Activated CD4-positive, alpha-beta T cell treated with anti-CD3 and anti-CD28 coated beads for 4 hours (primary cell): Measurements from ENCODE around the gene LPCAT3.

Experiments
- DNase-seq, 2 donors: peaks; one replicate each; pipeline ENCODE4 v3.0.0-alpha.2; 2020

LPCAT3 gene

DNA sequence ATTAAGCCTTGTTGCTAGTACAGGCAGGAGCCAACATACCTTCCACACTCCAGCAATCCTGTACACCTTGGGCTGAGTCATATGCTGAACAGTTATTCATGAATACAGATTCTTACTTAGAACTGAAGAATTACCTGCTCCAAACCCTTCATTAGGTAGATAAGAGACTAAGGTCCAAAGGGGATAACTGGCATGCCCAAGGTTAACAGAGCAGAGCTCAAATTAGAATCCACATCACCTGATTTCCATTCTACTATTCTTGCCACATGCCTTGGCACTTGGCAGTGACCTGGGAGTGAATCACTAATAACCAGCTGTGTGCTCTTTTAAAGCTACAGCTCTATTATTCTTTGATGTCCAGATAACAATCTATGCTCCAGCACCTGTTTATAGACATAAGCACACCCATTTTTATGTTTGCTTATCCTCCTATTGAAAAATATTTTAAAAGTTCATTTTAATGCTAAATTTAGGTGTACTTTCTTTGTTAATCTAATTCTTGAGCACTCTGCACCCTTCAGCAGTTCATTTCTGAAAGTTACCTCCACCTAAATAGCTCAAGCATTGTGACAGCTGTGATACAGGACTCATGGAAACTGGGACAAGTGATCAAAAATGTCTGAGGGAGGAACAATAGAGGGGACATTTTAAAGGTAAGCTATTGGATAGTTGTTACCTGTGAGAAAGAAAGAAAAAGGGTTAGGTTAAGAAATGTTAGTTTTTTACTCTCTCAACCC is 19.4 kb downstream of the LPCAT3 start:
- DNase-seq: no peak

- no peak for DNase-seq
Observed at GRCh38 chr12:6996040-6996441, 22.2 kb downstream of the LPCAT3 start.

DNA sequence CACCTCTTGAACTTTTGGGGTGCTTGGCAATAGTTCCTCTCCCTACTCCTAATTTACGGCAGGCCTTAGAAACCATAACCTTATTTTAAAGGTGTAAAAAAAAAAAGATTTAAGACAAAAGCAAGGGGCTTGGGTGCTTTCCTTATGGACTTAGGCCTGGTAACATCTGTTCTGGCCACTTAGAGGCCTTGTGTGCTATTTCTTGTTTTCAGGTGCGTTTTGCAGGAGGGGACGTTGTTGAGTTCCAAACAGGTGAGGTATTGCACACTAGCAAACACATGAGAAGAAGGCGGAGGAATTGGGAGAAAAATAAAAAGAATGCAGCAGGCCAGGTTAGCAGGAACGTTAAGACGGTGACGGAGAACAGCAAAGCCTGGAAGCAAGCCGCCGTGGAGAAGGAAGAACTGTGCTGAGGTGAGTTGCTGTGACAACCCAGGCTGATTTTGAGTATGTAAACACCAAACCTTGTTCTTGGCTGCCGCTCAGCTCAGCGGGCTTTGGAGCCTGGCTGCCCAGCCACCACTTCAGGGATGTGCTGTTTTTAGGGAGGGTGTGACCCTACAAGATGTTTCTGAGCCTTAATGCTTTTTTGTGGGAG is 30.2 kb downstream of the LPCAT3 start:
- no peak for DNase-seq

DNA sequence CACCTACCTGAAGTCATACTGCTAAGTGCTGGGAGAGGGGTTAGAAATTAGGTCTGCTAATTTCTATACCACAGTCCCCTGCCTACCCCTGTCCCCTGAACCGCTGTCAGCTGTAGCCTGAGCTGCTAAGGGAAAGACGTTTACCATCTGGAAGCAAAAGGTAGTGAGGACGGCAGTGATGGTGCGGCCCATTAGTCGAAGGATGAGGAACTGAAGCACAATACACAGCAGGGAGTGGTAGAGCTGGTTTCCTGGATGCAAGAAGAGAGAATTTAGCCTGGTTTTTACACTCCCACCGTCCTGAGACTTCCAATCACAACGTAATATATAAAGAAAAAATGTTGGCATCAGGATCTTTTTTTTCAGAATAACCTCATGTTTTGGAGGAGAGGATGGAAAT is 35.7 kb downstream of the LPCAT3 start:
- DNase-seq: no peak

DNA sequence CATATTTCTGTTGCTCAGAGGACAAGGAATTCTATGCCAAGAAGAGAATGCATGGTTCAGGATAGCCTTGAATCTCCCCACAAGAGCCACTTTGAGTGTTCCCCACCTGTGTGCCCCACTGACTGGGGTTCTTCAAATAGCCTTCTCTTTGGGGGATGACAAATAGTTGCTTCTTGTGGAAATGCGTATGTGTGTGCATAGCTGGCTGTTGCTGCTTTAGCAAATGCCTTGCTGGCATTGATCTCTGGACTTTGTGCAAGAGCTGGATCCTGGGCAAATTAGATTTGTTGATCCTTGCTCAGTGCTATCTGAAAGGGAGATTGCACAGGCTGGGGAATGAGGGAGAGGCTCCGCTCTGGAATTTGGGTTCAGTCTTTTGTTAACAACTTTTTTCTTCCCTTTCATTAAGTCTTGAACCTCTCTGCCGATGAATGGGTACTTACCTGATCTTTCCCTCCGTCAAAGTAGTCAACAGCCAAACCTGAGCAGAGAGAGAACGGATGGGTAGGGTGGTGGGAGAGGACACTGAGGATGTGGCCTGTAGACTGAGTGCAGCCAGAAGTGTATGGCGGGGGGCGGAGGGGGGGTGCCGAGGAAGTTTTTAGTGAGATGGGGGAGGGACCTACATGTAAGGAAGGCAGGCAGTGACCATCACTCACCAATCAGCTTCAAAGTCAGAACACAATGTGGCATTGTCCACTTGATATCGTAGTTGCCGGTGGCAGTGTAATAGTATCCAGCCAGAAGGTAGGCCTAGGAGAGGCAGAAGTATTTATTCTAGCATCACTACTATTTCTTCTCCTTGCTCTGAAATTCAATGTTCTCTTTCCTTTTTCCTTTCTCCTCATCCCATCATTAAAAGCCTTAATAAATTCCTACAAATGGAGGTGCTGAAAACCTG is 36.9 kb downstream of the LPCAT3 start:
- no peak for DNase-seq

DNA sequence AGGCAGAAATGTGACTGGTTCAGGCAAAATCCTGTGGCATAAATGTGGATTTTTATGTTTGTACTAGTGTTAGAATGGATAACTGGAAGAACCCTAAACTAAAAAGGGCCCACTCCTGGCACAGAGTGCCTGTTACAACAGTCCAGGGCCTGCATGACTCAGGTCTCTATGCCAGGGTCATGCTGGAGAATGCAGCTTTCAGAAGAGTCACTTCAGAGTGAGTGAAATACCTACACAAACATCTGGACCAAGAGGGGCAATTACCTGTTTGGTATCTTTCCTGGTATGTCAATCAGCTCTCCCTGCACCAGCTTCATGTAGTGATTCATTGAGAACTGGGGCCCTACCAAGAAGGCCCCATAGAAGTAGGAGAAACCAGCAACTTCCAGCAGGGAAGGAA is 37.5 kb downstream of the LPCAT3 start:
- no peak for DNase-seq

- no peak for DNase-seq
Observed at GRCh38 chr12:6980075-6980474, 38.2 kb downstream of the LPCAT3 start.

DNA sequence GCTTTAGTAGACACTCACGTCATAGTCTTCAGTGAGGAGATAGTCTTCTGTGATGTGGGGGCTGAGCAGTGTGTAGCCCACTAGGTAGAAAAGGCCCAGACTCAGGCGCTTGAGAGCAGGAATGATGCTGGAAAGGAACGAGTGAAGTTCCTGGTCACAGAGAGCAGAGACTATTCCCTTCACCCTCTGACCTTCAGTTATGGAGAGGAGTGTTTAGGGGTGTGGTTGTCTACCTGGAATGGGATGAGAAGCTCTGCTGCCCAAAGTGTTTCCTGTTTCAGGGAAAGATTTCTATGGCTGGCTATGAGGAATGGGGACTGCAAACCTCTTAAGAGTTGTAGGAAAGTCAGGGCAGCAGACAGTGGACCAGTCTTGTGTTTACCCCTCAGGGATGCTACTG is 38.8 kb downstream of the LPCAT3 start:
- no peak for DNase-seq

- no peak for DNase-seq
Observed at GRCh38 chr12:6979021-6979420, 39.3 kb downstream of the LPCAT3 start.

DNA sequence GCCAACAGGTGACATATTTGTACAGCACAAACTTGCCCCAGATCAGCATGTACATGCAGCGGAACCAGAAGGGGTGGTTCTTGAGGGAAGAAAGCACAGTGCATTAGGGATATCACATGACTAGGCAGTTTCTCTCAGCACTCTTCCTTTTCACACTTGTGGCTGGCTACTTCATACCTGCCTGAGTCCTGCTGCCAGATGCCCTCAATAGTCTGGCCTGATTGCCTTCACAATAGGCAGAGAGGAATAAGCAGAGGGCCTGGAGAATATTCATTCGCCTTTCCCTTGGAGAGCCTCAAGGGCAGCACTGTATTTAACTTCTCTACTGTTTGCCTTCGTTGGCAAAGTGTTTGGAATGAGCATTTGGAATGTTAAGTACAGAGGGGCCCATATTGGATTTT is 39.7 kb downstream of the LPCAT3 start:
- DNase-seq: no peak

DNA sequence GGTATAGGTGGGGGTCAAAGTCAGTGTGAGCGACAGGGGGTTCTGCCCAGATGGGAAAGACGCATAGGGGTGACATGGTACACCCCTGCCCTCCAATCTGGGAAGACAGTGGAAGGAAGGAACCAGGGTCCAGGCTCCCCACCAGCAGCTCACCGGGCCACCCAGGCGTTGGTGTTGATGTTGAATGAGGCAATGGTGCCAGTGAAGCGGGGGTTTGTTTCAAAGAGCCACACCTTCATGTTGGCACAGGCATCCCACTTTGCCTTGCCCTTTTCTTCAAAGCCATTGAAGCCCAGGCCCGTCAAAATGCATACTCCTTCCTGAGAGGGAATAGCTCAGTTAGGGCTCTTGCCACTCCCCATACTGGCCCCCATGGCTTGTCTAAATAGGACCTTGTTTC is 40.1 kb downstream of the LPCAT3 start:
- no peak for DNase-seq

DNA sequence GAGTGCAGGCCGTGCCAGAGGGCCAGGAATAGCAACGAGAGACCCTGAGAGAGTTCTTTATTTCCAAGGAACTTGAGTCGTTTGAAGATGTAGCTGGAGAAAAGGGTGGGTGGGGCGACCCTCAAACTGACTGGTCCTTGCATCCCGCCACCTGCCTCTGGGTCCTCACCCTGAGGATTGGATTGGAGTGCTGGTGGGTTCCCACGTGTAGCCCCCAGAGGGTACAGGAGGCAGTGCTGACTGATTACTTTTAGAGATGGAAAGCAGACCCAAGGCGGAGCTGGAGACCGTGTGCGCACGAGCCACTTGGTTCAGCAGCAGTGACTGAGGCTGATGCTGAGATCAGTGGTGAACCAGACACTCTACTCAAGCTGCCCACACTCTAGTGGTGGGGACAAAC is 40.6 kb downstream of the LPCAT3 start:
- DNase-seq: no peak

DNA sequence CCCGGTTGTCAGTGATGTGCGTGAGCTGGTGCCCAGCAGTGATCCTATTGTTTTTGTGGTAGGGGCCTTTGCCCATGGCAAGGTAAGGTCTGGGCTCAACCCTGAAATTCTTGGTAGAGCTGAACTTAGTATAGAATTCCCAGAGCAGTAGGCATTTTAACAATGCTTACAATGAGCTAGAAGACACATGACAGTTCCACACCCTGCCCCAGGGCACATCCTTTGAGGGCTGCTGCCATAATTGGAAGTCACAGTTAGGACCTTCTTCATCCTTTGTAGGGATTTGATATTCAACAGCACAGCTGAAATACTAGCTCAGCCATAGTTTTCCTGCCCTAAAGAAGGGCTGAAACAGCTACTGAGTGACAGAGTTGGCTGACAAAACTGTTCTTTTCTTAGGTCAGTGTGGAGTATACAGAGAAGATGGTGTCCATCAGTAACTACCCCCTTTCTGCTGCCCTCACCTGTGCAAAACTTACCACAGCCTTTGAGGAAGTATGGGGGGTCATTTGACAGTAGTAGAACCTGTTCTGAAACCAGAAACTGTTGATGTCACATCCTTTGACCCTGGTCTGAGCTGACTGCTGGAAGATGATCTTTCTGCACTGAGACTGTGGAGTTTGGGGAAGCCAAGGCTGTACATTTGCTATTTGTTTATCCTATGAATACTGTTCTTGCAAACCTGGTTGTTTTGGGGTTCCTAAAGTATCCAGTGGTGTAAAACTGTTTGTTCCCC is 42.8 kb downstream of the LPCAT3 start:
- no peak for DNase-seq

GRCh38 chr12:6974180-6974579 is 44.1 kb downstream of the LPCAT3 start:
- DNase-seq: no peak

GRCh38 chr12:6970096-6970527 is 48.2 kb downstream of the LPCAT3 start:
- DNase-seq: peak in 1 of 2 donors; percentile 15

DNA sequence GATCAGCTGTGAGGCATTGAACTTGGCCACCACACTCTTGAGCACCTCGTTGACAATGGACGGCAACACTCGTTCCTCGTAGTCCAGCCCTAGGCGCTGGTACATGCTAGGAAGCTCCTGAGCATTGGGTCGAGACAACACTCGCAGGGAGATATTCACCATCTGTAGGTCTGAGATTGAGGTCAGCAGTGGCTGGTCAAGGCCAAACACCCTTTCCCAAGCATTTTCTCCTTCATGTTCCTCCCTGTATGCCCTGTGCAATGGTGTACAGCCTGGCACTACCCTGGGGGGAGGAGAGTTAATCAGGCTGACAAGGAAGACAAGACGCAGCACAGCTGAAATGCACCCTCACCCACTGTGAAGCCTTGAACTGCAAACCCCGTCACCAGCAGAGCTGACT is 49.9 kb downstream of the LPCAT3 start:
- no peak for DNase-seq

DNA sequence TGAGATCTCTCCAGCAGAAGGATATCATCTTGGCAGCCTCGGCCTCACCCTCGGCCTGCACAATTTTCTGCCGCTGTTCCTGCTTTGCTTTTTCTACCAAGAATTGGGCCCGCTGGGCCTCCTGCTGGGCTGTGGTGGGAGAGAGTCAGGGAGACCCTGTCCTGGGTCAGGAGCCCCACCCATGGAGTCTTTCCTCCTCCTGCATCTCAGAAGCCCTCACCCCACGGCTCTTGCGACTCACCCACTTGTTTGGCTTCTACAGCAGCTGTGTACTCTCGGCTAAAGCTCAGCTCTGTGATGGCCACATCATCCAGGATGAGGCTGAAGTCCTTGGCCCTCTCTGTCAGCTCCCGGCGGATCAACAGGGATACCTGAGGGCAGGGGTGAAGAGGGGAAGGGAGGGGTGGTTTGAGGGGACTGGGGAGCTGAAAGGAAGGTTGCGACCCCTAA is 50.6 kb downstream of the LPCAT3 start:
- DNase-seq: no peak

DNA sequence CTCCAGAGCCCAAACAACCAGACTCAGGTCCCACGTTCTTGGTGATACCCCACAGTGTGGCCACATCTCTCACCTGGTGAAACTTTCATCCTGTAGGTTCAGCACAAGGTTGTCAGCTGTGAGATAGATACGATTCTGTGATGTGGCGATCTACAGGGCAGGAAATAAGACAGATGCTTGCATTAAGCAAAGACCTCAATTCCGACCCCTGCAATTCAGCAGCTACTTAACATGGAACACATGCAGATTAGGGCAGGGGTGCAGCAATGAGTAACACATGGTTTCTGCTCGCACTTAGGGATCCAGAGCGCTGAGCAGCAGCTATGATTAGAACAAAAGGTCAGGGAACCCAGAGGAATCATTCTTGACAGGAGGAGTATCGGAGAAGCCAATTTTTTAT is 51.9 kb downstream of the LPCAT3 start:
- no peak for DNase-seq

- DNase-seq: no peak
Observed at GRCh38 chr12:6965714-6966113, 52.6 kb downstream of the LPCAT3 start.

GRCh38 chr12:6965026-6965661 is 53.1 kb downstream of the LPCAT3 start:
- DNase-seq: peak; percentile 90 to 91

DNA sequence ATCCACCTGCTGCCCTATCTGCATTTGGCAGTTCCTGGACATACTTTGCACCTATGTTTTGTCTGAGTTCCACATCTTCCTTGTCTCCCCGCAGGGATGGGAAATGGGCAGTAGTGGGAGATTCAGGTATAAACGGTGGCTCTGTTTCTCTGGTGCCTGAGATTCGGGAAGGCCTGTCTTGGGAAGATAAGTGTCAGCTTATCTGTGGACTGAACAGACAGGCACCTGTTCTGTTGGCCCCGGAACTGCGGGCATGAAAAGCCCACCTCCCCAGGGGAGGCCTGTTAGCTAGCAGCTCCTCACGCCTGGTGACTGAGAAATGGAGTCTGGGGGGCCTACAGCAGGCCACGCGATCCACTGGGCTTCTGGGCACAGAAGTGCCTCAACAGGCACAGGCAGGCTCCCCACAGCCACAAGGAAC is 53.7 kb downstream of the LPCAT3 start:
- DNase-seq: no peak

- DNase-seq: no peak
Observed at GRCh38 chr12:6963791-6964413, 54.4 kb downstream of the LPCAT3 start.
